CD14-positive monocyte (primary cell): ENCODE results near the gene AP5B1. TPM values are rescaled to one million over a fixed set of nuclear protein-coding genes. Genes with fewer than 3 reads are reported as not detected.

Experiments used
- DNase-seq, 3 donors: peaks; one replicate each; pipeline ENCODE4 v3.0.0-alpha.2; 2011 to 2022
- H2AFZ ChIP-seq: 2 replicates; pipeline ENCODE4 v1.6.0; 2012; ENCODE audit warnings: mild to moderate bottlenecking, low read depth, low read length, inconsistent platforms; ENCODE audit not compliant: insufficient read depth, poor library complexity, severe bottlenecking
- H3K27ac ChIP-seq, 2 donors: 1 replicate in 1 of 2; 2 replicates in 1 of 2; pipeline ENCODE4 v1.5.1; 2012 to 2013; ENCODE audit warnings: low read length in 2 of 2, control low read depth in 1 of 2, inconsistent platforms in 1 of 2, low read depth in 1 of 2, mild to moderate bottlenecking in 1 of 2
- H3K27me3 ChIP-seq, 2 donors: one replicate each; pipeline versions ENCODE4 v1.6.0 to v1.6.1; 2011 to 2013; ENCODE audit warnings: low read length in 2 of 2; ENCODE audit not compliant: control insufficient read depth in 2 of 2, insufficient read depth in 2 of 2
- H3K36me3 ChIP-seq, 2 donors: replicated peaks in 1 of 2; 1 replicate in 1 of 2; 2 replicates in 1 of 2; pipeline versions ENCODE4 v1.5.1 to v1.6.1; 2012 to 2013; ENCODE audit warnings: low read length in 2 of 2, control low read depth in 1 of 2, inconsistent platforms in 1 of 2, mild to moderate bottlenecking in 1 of 2; ENCODE audit not compliant: insufficient read depth in 2 of 2, control insufficient read depth in 1 of 2
- H3K4me1 ChIP-seq, 2 donors: 1 replicate in 1 of 2; 2 replicates in 1 of 2; pipeline versions ENCODE4 v1.5.1 to v1.6.1; 2012 to 2013; ENCODE audit warnings: low read length in 2 of 2, control low read depth in 1 of 2, inconsistent platforms in 1 of 2, mild to moderate bottlenecking in 1 of 2, moderate library complexity in 1 of 2; ENCODE audit not compliant: insufficient read depth in 2 of 2, control insufficient read depth in 1 of 2
- H3K4me2 ChIP-seq: replicated peaks from 2 replicates; pipeline ENCODE3; 2012; ENCODE audit warnings: low read length, moderate library complexity, mild to moderate bottlenecking; ENCODE audit not compliant: poor library complexity, severe bottlenecking; ENCODE audit errors: extremely low read depth
- H3K4me3 ChIP-seq, 3 experiments: fragments of 200-600 bp in 1 of 3; sonication (generic) in 1 of 3; replicated peaks in 1 of 3; 1 replicate in 2 of 3; 2 replicates in 1 of 3; pipeline ENCODE4 v1.5.1; 2011 to 2013; ENCODE audit warnings: low read length in 3 of 3, mild to moderate bottlenecking in 3 of 3, control low read depth in 2 of 3, low read depth in 2 of 3, inconsistent platforms in 1 of 3, moderate library complexity in 1 of 3
- H3K79me2 ChIP-seq: 2 replicates; pipeline ENCODE4 v1.6.0; 2012; ENCODE audit warnings: mild to moderate bottlenecking, control low read depth, inconsistent platforms, low read length, moderate library complexity; ENCODE audit not compliant: insufficient read depth
- H3K9ac ChIP-seq: 2 replicates; pipeline ENCODE4 v1.6.0; 2017; ENCODE audit warnings: low read length, mild to moderate bottlenecking; ENCODE audit not compliant: insufficient read depth, poor library complexity, severe bottlenecking
- H3K9me3 ChIP-seq, 2 donors: replicated peaks in 1 of 2; 1 replicate in 1 of 2; 2 replicates in 1 of 2; pipeline versions ENCODE4 v1.5.1 to v1.6.1; 2012 to 2013; ENCODE audit warnings: low read length in 2 of 2, control low read depth in 1 of 2; ENCODE audit not compliant: control insufficient read depth in 1 of 2, insufficient read depth in 1 of 2
- H4K20me1 ChIP-seq: 2 replicates; pipeline ENCODE4 v1.6.0; 2012; ENCODE audit warnings: mild to moderate bottlenecking, low read length, control low read depth, moderate library complexity; ENCODE audit not compliant: insufficient read depth
- H3K27ac Mint-ChIP-seq, 7 donors: one replicate each; pipeline ENCODE4 v1.8.0; 2020; ENCODE audit warnings: mild to moderate bottlenecking in 7 of 7, mixed read lengths in 7 of 7, moderate library complexity in 6 of 7, inconsistent platforms in 2 of 7
- H3K27me3 Mint-ChIP-seq, 3 donors: one replicate each; pipeline ENCODE4 v1.8.0; 2021 to 2022; ENCODE audit warnings: low read depth in 3 of 3, mild to moderate bottlenecking in 3 of 3, mixed read lengths in 3 of 3, moderate library complexity in 3 of 3, inconsistent platforms in 1 of 3
- H3K36me3 Mint-ChIP-seq, 2 donors: one replicate each; pipeline ENCODE4 v1.8.0; 2020; ENCODE audit warnings: mixed read lengths in 2 of 2, inconsistent platforms in 1 of 2, mild to moderate bottlenecking in 1 of 2
- H3K4me1 Mint-ChIP-seq: one replicate; pipeline ENCODE4 v1.8.0; 2020; ENCODE audit warnings: mild to moderate bottlenecking, mixed read lengths
- H3K4me3 Mint-ChIP-seq, 2 donors: one replicate each; pipeline ENCODE4 v1.8.0; 2020; ENCODE audit warnings: mild to moderate bottlenecking in 2 of 2, mixed read lengths in 2 of 2, moderate library complexity in 1 of 2
- H3K9me3 Mint-ChIP-seq, 7 donors: one replicate each; pipeline ENCODE4 v1.8.0; 2020 to 2022; ENCODE audit warnings: mixed read lengths in 7 of 7, mild to moderate bottlenecking in 6 of 7, moderate library complexity in 6 of 7, inconsistent platforms in 2 of 7
- WGBS: methylation state at CpG from one replicate; pipeline ENCODE4 v1.1.5; 2013; ENCODE audit warnings: missing lambda C conversion rate; ENCODE audit not compliant: insufficient coverage; 5-methylcytosine and 5-hydroxymethylcytosine counted together
- intact Hi-C, 2 donors: fragments of 100-400 bp; cut with micrococcal nuclease; formaldehyde crosslinking; loops; one replicate each; pipeline versions ENCODE4 v1.15.0 to v1.15.1; 2023
- polyA minus RNA-seq: library from RNA; depleted of rRNA, polyadenylated mRNA; stranded (reverse); fragments of >200 nt; gene quantifications from 2 replicates; pipeline ENCODE4 v1.2.3, GENCODE V29; 2012
- polyA plus RNA-seq, 3 donors: library from polyadenylated mRNA; depleted of rRNA in 1 of 3; unstranded in 2 of 3; stranded (reverse) in 1 of 3; fragments of 300-500 nt in 2 of 3; fragments of >200 nt in 1 of 3; fragmentation: Illumina TruSeq in 2 of 3; gene quantifications; 1 replicate in 2 of 3; 2 replicates in 1 of 3; pipeline ENCODE4 v1.2.3, GENCODE V29; 2012 to 2021
- total RNA-seq, 12 experiments: library from RNA in 1 of 12; stranded (reverse) in 1 of 12; fragments of 120-200 nt in 1 of 12; gene quantifications; one replicate each; pipeline ENCODE4 v1.2.4 and lab custom pipeline; 2013 to 2026; ENCODE audit warnings: mixed read lengths in 6 of 12, inconsistent platforms in 1 of 12
- TF ChIP-seq, protein P1 (sequence below): fragments of 200-600 bp; IDR thresholded peaks from one replicate; pipeline ENCODE4 v1.8.0; 2022; ENCODE audit warnings: antibody characterized with exemption, mild to moderate bottlenecking

AP5B1 gene, protein sequence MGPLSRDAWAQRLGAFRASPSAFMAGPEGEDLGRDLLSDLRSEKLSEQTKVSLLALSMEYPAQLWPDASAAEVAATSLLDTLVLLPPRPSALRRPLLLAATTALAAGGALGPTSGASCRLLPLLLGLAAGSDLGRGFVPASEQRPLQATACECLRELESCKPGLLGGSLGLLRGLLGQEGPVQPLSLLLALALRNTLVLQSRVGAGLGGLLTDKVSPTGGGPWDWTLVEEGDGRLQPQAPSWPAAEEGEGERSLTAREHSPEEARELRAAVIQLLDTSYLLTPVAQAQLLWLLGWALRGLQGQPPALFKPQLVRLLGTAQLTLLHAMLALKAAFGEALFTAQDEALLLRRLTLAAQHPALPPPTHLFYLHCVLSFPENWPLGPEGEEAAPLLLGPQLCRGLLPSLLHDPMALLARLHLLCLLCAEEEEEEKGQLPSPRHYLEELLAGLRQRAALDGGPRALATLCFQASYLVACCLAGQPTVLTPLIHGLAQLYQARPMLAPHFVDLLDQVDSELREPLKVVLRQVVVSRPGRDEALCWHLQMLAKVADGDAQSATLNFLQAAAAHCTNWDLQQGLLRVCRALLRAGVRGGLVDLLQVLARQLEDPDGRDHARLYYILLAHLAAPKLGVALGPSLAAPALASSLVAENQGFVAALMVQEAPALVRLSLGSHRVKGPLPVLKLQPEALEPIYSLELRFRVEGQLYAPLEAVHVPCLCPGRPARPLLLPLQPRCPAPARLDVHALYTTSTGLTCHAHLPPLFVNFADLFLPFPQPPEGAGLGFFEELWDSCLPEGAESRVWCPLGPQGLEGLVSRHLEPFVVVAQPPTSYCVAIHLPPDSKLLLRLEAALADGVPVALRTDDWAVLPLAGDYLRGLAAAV
- total RNA-seq (2013): 30.1 TPM
- polyA plus RNA-seq (10 to 100 TPM; 33.7 to 46.4 (median 35.1) TPM), polyA minus RNA-seq (52.0 and 71.1 TPM in 2 replicates), total RNA-seq (lab: John Stamatoyannopoulos, UW) (50.6 to 334 (median 145) reads per million in 11 experiments)

DNA sequence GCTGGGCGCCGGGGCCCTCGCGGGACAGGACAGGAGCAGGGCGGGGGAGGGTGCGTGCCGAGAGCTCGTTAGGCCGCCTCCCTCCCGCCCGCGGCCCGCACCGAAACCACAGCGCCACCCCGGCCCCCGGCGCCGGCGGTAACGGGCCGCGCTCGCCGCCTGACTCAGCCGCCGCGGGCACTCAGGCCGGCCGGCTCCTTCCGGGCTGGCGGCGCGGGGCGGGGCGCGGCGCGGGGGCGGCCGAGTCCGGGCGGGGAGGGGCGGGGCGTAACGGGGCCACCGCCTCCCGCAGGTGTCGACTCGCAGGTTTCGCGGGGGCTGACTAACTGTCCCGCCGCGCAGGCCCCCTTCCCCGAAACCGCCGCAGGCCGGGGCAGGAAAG lies at the start of gene AP5B1:
TSS of gene AP5B1 (minus strand) at position 207 of the 382 bp plus-strand sequence. CDS start 385 bp downstream, outside the sequence.
- intact Hi-C loops: loop anchor here (1.0 to 5.0 kb wide), 4 partner anchors 37 to 68 kb away; partner anchors contain the start of gene KAT5 (in 1 of the 2)
- Histone ChIP-seq H3K9ac (peak within 1 kb of the TSS; percentile 99), H3K4me1 (peaks cover 45 to 49% of the 10 kb centered on the region in 2 donors)

More for the DNA sequence above, at the start of gene AP5B1:
- H3K27ac ChIP-seq: peak within 1 kb of the TSS; percentile 98 to 99
- H3K4me2 ChIP-seq: peak within 1 kb of the TSS; percentile 99
- H2AFZ ChIP-seq: peak within 1 kb of the TSS; percentile 84
- Mint-ChIP-seq H3K4me1 (peaks cover 36% of the 10 kb centered on the region), H3K4me3 (peak within 1 kb of the TSS; percentile 89 to 94), H3K9me3 (peaks cover 0 to 2% (median 1%) of the 10 kb centered on the region in 7 donors), H3K27ac (peak within 1 kb of the TSS; percentile 89 to 99 (median 96)), H3K36me3 (peaks cover 33% of the 10 kb centered on the region in 2 donors), H3K27me3 (peaks cover 25 to 39% (median 30%) of the 10 kb centered on the region in 3 donors)
- H3K79me2 ChIP-seq: peaks cover 42% of the 10 kb centered on the region
- DNase-seq: peak; percentile 56 to 75 (median 72)
- peaks cover 22 to 30% of the 10 kb centered on the region in 2 donors for H3K36me3 ChIP-seq
- WGBS: 0% methylated on average over 54 of the region's 59 CpGs
- TF ChIP-seq, protein P1, sequence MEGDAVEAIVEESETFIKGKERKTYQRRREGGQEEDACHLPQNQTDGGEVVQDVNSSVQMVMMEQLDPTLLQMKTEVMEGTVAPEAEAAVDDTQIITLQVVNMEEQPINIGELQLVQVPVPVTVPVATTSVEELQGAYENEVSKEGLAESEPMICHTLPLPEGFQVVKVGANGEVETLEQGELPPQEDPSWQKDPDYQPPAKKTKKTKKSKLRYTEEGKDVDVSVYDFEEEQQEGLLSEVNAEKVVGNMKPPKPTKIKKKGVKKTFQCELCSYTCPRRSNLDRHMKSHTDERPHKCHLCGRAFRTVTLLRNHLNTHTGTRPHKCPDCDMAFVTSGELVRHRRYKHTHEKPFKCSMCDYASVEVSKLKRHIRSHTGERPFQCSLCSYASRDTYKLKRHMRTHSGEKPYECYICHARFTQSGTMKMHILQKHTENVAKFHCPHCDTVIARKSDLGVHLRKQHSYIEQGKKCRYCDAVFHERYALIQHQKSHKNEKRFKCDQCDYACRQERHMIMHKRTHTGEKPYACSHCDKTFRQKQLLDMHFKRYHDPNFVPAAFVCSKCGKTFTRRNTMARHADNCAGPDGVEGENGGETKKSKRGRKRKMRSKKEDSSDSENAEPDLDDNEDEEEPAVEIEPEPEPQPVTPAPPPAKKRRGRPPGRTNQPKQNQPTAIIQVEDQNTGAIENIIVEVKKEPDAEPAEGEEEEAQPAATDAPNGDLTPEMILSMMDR: no peak
- H3K9me3 ChIP-seq: peaks cover 0 to 6% of the 10 kb centered on the region in 2 donors
- H3K4me3 ChIP-seq: peak within 1 kb of the TSS; percentile 76 to 99 (median 99)
- peaks cover 8 to 40% of the 10 kb centered on the region in 2 donors for H3K27me3 ChIP-seq
- peaks cover 33% of the 10 kb centered on the region for H4K20me1 ChIP-seq
